ENCODE results near the gene ZNF408.
"Not testable (repeated sequence)": the region's sequence is repeated elsewhere in the genome, so short reads cannot be mapped to it uniquely, and the experiment has no call there.

Gene ZNF408

DNA sequence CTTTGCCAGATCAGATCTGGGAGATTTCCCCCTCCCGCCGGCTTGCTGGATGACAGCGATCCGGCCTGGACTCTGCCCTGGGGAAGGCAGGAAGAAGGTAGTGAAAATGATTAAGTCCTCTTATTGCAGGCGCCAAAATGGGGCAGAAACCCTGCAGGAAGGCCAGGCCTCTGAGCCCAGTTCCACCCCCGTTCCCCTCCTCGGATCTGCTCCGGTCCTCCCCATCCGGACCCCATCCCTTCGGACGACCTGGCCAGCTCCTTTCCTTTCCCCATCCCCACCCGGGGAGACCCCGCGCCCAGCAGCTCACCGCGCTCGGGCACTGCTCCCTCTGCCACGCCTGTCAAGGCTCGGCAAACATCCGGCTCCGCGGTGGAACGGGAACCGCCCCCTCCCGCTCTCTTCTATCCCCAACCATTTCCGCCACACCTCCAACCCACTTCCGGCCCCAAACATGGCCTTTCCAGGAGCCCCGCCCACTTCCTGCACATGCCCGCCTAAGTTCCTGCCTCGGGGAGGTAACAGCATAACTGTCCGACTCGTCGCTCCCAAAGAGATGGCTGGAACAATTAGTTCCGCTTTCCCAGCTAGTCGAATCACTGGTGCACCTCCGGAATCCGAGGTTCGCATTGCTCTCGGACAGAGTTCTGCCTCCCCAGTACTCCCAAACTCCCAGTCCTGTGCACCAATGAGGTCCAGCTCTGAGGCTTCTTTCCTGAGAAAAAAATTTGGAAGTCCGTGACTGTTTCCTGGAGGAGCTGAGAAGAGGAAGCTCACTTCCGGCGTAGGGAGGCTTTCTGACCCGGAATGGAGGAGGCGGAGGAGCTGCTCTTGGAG is at the start of gene ZNF408, which contains the start of gene ARHGAP1:
Gene ZNF408 (plus strand): TSS at position 791 of the 837 bp plus-strand sequence. CDS start 17 bp downstream, at position 808.
Gene ARHGAP1 (minus strand): TSS at position 379 of the 837 bp plus-strand sequence. CDS start 4,512 bp downstream, outside the sequence.
- DNase-seq (ENCODE audit: low read depth): peak; percentile 95

DNA sequence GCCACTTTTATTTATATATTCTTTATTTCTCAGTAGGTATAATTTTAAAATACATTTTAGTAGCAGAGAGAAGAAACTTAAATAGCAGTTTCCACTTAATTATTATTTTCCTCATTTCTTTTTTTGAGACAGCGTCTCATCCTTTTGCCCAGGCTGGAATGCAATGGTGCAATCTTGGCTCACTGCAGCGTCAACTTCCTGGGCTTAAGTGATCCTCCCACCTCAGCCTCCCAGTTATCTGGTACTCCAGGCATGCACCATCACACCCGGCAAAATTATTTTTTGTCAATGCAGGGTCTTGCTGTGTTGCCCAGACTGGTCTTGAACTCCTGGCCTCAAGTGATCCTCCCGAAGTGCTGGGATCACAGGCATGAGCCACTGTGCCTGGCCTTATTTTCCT is 45.2 kb upstream of the ZNF408 start:
- no peak for DNase-seq (ENCODE audit: low read depth)

DNA sequence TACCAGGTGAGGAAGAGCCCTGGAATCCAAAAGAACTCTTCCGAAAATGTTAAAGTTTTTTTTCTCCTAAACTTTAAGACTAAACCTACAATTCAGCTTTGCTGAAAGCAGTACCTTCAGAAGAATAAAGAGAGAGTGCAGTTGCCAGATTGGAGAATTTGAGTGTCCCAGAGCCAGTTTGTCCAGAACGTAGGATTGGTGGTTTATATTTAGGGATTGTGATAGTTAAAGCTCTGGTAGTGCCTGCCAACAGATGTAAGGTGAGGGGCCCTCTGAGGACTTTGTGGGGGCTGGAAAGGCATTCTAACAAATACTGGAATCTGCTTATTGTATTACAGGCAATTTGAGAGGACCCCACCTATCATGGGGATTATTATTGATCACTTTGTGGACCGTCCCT is 43.6 kb upstream of the ZNF408 start:
- no peak for DNase-seq (ENCODE audit: low read depth)

DNA sequence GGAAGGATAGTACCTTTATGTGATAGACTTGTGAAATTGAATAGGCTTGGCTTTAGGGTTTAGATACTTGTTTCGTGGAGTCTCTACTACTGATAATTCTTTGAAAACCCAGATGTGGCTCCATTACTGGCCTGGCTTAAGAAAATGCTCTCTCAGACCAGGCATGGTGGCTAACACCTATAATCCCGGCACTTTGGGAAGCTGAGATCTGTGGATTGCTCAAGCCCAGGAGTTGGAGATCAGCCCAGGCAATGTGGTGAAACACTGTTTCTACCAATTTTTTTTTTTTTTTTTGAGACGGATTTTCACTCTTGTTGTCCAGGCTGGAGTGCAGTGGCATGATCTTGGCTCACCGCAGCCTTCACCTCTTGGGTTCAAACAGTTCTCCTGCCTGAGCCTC is 42.6 kb upstream of the ZNF408 start:
- peak; percentile 43 for DNase-seq (ENCODE audit: low read depth)

DNA sequence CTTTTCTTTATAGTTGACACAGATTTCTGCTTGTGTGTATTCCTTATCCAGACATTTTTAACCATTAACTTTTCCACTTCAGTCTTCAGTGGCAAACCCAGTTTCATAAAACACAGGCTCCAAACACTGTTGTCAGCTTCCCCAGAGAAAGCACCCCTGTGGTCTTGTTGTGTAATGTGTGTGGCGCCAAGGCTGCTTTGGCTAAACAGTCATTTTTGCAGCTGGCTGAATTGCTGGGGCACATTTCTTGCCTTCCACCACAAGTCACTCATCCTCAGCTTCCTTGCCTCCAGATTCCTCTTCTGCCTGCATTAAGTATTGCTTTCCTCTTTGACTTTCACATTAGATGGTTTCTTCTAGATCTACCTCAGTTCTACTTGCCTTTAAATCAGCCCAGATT is 40.9 kb upstream of the ZNF408 start:
- peak; percentile 72 for DNase-seq (ENCODE audit: low read depth)

DNA sequence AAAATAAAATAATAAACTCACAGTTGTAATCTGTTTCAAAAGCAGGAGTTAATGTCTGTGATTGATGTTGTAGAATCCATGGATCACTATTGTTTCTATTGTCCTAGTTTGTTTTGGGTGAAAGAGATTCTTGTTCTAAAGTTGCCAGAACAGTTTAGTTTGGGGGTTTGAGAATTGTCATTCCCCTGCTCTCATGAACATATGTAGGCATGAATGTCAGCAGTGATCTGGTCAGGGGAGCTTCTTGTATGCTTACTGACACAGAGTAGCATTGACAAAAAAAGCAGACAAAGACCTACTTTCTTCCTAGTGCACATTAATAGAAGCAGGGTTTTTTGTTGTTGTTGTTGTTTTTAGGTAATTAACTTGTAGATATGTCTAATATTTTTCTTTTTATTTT is 39.0 kb upstream of the ZNF408 start:
- DNase-seq (ENCODE audit: low read depth): no peak

DNA sequence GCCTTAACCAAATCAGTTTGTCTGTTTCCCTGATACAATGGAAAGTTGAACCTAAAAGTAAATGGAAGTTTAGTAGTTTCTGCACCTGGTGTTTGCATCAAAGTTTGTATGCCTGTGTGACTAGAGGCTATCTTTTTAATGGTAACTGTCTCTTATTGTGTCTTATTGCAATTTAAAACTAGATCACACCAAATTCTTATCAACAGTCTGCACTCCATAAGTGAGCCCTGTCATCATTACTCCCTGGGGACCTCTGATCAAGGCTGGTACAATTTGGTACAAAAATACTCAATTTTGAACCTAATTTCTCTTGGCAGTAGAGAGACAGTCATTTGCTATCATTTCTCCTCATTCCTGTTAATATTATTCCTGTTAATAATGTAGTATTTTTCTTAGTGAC is 38.5 kb upstream of the ZNF408 start:
- no peak for DNase-seq (ENCODE audit: low read depth)

DNA sequence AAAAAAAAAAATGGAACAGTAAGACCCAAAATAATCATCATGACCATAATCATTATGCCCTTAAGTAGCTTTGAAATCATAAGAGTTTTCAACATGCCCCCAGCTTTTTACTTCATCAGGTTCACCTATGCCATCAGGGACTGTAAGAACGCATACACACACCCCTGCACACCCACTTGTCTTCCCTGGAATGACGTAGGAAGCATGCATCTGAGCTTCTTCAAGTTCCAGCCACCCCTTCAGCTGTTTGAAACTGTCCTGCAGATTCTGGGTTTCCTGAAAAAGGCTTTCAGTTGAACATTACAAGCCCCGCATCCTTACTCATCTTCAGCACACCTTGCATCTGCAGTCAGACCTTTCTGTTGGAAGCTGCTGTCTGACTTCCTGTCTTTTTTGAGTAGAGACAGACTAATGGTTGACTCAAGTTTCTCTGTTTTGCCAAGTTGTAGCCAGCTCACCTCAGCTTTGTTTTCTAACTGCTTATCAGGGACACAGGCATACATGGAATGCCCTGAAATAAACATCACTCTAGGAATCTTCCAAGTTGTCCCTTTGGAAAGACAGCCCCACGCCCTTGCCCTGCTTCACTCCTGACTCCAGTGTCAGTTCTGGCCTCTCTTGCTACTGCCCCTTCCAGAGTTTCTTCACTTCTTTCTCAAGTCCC is 37.4 kb upstream of the ZNF408 start:
- no peak for DNase-seq (ENCODE audit: low read depth)

DNA sequence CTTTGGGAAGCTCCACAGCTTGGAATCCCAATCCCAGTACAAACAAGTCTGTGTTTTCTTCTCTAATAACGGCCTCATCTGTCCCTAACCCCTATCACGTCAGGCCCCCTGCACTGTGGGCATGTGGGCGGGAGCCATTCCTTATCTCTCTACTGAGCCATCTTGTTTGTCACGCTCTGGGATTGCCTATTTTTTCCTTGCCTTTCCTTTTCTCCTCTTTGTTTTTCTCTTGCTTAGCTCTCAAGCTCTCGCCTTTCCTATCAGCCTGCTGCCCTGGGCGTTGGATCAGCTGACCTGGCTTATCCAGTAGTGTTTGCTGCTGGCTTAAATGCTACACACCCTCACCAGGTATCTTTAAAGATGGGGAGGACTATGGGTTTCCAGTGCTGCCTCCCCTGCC is 36.2 kb upstream of the ZNF408 start:
- no peak for DNase-seq (ENCODE audit: low read depth)

DNA sequence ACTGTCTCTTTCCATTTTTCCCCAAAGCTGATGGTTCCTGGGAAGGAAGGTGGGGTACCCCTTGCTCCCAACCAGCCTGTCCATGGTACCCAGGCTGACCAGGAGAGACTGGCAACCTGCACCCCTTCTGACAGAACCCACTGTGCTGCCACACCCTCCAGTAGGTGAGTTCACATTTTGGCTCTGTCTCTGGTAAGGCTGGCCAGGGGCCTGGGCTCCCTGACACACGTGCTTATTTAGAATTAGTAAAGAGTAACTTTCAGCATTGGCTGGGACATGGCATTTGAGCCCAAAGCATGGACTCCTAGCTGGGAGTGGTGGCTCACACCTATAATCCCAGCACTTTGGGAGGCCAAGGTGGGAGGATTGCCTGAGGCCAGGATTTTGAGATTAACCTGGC is 35.5 kb upstream of the ZNF408 start:
- DNase-seq (ENCODE audit: low read depth): no peak

DNA sequence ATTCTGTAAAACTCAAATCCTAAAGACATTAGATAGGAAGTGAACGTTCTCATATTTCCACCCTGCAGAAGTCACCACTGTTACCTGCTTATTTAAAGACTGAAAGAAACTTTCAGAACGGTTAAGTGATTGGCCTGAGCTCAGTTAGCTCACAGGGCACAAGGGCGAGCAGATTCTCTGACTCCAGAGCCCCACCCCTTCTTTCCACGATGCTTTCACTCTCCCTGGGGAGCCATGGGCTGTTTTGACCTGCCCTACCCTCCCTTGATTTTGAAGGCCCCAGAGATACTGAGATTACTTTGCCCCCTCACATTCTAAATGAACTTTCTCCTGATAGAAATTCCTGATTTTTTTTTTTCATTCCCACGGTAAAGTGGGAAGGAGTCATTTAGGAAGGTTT is 34.3 kb upstream of the ZNF408 start:
- DNase-seq (ENCODE audit: low read depth): no peak

DNA sequence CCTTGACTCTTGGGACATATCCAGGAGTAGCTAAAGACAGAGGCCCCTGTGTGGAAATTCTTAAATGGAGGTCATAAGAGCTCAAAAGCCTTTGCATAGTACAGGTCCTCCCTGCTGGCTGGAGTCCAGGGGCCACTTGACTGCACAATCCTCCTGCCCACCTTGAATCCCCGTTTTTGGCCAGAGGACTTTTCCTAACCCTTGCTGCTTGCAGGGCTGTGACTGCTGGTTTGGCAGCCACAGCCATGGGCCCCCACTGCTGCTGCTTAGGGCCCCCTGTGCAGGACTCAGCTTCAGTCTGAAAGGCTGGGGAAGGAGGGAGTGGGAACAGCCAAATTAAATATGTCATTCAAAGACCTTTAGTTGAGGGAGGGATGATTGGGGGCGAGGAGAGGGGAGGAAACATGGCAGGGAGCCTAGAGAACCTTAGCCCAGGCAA is 33.8 kb upstream of the ZNF408 start:
- DNase-seq (ENCODE audit: low read depth): no peak

DNA sequence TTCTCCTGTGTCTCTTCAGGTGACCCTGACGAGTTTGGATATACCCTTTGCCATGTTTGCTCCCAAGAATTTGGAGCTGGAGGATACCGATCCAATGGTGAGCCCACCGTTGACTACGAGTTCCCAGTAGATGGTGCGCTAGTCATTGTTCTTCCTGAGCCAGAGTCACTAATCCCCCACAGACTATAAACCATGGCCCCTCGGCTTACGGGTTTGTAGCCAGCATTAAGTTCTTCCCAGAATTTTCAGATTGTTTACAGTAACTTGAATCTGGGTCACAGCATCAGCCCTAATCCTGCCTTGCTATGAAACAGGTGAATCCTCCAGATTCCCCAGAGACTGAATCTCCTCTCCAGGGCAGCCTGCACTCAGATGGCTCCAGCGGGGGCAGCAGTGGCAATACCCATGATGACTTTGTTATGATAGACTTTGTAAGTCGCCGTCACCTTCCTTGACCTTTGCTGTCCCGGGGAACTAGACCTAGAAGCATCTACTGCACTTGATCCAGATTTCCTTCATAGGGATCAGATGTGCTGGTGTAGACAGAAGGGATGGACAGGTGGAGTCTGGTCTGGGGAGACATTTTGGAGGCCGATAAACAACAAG is 32.2 kb upstream of the ZNF408 start:
- no peak for DNase-seq (ENCODE audit: low read depth)

DNA sequence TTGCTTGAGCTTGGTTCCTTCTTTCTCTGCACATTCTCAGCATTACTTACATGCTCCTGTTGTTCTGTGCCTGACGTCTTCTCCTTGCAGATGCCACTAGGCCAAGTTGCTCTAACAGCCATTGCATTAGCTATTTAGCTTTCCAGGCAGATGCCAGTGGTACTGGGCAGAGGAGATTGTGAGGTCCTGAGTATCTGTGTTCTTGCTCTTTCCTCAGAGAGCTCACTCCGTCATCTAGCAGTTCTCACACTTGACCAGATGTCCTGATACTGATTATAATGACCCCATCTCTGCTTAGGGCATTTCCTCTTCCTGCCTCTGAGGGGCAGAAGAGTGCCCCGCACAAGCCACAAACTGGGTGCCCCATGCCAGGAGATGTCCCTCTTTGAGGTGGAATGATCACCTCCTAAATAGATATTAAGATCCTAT is 31.1 kb upstream of the ZNF408 start:
- DNase-seq (ENCODE audit: low read depth): no peak

DNA sequence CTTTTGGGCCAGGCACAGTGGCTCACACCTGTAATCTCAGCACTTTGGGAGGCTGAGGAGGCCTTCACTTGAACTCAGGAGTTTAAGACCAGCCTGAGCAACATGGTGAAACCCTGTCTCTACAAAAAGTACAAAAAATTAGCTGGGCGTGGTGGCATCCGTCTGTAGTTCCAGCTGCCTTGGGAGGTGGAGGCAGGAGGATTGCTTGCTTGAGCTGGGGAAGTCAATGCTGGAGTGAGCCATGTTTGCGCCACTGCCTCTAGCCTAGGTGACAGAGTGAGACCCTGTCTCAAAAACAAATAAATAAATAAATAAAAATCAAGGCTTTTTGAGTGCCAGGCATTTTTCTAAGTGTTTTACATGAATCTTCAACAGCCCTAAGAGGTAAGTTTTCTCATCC is 30.3 kb upstream of the ZNF408 start:
- not testable (repeated sequence) for DNase-seq (ENCODE audit: low read depth)

DNA sequence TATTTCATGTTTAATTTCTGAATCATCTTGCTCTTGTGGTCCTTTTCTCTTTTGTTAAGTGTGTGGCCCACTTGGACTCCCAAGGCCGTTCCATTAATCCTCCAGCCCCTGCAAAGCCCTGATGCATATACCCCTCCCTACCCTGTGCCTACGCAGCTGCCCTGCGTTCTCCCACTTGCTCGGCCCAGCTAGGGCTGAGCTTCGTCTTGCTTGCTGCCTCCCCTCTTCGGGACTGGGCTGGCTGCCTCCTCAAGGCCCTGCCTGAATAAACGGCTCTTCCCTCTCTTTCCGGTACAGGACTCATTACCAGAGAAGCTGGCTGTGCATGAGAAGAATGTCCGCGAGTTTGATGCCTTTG is 28.9 kb upstream of the ZNF408 start:
- no peak for DNase-seq (ENCODE audit: low read depth)

DNA sequence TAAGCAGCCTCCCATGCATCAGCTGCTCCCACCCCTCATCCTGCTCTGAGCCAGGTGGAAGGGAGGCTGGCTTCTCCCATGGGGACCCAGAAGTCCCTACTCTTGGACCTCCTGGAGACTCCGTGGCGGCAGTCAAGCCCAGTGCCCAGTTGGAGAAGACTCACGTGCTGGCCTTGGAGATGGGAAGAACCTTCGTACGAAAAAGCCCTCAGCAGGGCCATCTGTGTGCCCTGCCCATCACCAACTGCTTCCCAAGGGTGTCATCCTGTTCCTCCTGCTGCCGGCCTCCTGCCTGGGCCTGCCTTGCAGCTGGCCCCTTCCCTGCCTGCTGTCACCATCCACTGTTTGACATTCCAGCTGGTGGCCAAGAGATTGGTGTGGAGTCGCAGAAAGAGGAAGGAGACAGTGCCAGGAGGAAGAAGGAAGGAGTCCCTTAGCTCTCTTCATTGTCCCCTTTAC is 28.4 kb upstream of the ZNF408 start:
- DNase-seq (ENCODE audit: low read depth): no peak

DNA sequence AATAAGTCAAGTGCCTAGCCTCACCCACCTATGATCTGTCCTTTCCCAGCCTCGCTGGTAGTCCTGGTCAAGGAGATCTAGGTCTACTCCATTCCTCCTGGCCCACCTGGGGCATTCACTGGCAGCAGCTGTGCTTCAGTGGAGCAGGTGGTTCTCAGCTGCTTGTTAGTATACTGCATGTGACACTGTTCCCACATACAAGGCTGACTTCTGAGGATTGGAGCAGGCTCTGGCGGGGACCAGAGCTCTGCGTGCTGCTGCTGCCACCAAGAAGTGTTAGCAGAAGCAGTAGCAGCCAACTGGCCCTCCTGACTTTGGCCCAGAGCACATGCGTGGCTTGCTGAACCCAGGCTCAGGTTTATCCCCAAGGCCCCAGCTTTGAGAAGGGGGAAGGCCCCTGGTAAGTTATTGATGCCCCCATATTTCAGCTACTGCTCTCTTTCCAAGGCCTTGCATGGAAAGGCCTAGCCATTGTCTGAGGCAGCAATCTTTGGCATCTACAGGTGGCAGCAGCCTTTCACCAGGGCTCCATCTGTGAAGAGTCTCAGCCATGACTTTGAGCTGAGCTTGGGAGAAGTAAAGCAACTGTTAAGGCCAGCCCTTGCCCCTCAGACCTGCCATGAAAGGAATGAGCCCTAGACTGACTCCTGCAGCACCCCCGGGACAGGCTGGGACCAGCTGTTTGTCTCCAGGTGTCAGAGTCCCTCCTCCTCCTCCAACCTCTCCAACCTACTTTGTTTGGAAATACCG is 26.9 kb upstream of the ZNF408 start:
- no peak for DNase-seq (ENCODE audit: low read depth)

DNA sequence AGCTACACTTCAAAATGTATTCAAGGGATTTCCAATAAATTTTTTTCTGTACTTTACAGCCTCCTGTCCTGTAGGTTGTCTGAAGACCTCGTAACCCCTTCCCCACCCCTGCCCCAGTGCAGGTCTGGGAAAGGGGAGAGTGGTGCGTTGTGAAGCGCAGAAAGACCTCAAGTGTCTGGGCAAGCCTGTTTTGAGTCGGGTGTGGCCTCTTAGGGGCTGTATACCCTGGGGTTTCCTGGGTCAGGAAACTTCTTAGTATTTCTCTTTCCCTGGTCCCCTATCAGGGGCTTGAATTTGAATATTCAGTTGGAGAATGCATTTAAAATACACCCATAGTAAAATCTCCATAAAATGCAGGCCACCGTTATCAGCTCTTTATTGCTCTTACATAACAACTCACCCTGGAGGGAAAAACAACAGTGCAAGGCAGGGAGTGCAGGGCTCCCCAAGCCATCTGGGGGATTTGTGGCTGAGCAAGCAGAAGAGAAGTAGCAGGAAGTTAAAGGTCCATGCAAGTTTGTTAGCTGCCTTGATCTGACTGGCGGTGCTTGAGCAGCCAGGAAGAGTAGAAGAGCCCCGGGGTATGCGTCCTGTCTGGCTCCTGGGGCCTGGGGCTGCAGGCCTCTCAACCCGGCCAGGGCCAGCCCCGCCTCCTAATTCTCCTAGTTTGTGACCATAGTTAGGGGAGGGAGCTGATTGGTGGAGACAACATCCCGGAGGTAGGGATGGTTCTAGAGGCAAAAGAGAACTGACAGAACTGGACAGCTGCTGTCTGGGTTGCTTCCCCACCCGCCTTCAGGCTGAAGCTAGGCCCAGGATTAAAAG is 26.2 kb upstream of the ZNF408 start:
- no peak for DNase-seq (ENCODE audit: low read depth)

DNA sequence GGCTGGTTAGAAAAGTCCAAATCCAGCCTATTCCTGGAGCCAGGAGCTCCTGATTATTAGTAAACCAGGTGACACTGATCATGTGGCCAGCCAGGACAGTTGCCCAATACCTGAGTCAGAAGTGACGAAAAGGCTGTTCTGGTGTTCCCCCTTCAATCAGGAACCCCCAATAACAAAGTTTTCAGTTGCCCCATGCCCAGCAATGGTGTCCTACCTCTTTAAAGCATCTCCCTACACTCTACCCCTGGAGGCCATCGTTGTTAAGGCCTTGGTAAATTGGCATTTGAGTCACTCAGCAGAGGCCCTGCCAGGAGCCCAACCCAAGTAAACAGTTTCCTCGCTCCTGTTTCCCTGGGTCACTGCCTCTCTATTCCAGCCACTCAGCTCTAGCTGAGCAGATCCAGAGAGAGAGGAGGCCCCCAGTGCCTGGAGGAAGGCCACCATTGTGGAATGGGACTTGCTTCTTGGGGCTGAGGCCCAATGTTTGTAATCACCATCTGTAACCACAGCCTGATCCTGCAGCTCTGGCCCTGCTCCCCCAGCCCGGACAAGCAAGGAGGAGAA is 25.5 kb upstream of the ZNF408 start:
- no peak for DNase-seq (ENCODE audit: low read depth)

DNA sequence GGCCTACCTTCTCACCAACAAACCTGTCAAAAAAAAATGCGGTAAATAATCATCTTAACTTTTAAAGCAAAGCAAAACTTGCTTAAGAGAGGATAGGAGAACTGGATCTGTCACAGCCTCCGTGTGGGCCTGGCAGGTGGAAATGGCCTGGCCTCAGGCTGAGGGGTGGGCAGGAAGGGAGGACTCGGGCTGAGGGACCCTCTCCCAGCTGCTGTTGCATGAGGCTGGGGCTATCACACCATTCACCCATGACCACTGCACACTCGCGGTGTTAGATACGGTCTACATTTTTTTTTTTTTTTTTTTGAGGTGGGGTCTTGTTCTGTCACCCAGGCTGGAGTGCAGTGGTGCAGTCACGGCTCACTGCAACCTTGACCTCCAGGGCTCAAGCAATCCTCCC is 24.9 kb upstream of the ZNF408 start:
- no peak for DNase-seq (ENCODE audit: low read depth)
